H9 (cell line): ENCODE measurements around the gene KNSTRN. TPM values are rescaled to one million over a fixed set of nuclear protein-coding genes. Genes with fewer than 3 reads are reported as not detected.

Source experiments
- DNase-seq: peaks from one replicate; pipeline ENCODE4 v3.0.0-alpha.2; 2017
- H2AFZ ChIP-seq: one replicate; pipeline ENCODE4 v1.6.1; 2013; ENCODE audit warnings: mild to moderate bottlenecking, low read length, control low read depth, moderate library complexity
- H2AK5ac ChIP-seq: 2 replicates; pipeline ENCODE4 v1.6.1; 2013; ENCODE audit warnings: low read length, control low read depth, mixed read lengths; ENCODE audit not compliant: insufficient read length
- H2BK120ac ChIP-seq: one replicate; pipeline ENCODE4 v1.6.1; 2013; ENCODE audit warnings: low read depth, mild to moderate bottlenecking, low read length, control low read depth, inconsistent platforms; ENCODE audit not compliant: poor library complexity, severe bottlenecking
- H2BK12ac ChIP-seq: 2 replicates; pipeline ENCODE4 v1.6.1; 2013; ENCODE audit warnings: low read length, control low read depth, mixed read lengths, low read depth; ENCODE audit not compliant: insufficient read length
- H2BK15ac ChIP-seq: 2 replicates; pipeline ENCODE4 v1.6.1; 2013; ENCODE audit warnings: low read depth, low read length, control low read depth
- H2BK20ac ChIP-seq: one replicate; pipeline ENCODE4 v1.6.1; 2013; ENCODE audit warnings: low read depth, mild to moderate bottlenecking, low read length, control low read depth, inconsistent platforms; ENCODE audit not compliant: poor library complexity, severe bottlenecking
- H2BK5ac ChIP-seq: 2 replicates; pipeline ENCODE4 v1.6.1; 2013; ENCODE audit warnings: low read length, control low read depth, mixed read lengths; ENCODE audit not compliant: insufficient read length
- H3K14ac ChIP-seq: 2 replicates; pipeline ENCODE4 v1.6.1; 2013; ENCODE audit warnings: low read length, control low read depth; ENCODE audit not compliant: insufficient read depth
- H3K18ac ChIP-seq: 2 replicates; pipeline ENCODE4 v1.6.1; 2013; ENCODE audit warnings: low read depth, mild to moderate bottlenecking, mixed read lengths, low read length, control low read depth; ENCODE audit not compliant: insufficient read length
- H3K23ac ChIP-seq: 2 replicates; pipeline ENCODE4 v1.6.1; 2013; ENCODE audit warnings: low read length, control low read depth, mixed read lengths, low read depth; ENCODE audit not compliant: insufficient read length
- H3K23me2 ChIP-seq: 2 replicates; pipeline ENCODE4 v1.6.1; 2013; ENCODE audit warnings: low read depth, mild to moderate bottlenecking, mixed read lengths, low read length, control low read depth; ENCODE audit not compliant: insufficient read length, poor library complexity, severe bottlenecking
- H3K27ac ChIP-seq: 2 replicates; pipeline ENCODE4 v1.5.1; 2013; ENCODE audit warnings: low read length, control low read depth, mixed read lengths, low read depth; ENCODE audit not compliant: insufficient read length
- H3K27me3 ChIP-seq: 2 replicates; pipeline ENCODE4 v1.6.1; 2013; ENCODE audit warnings: low read length, control low read depth, inconsistent platforms; ENCODE audit not compliant: insufficient read depth
- H3K4ac ChIP-seq: 2 replicates; pipeline ENCODE4 v1.6.1; 2013; ENCODE audit warnings: low read depth, mild to moderate bottlenecking, control low read depth, inconsistent platforms, low read length, moderate library complexity
- H3K4me1 ChIP-seq: 2 replicates; pipeline ENCODE4 v1.6.1; 2013; ENCODE audit warnings: low read length, control low read depth, inconsistent platforms; ENCODE audit not compliant: insufficient read depth
- H3K4me2 ChIP-seq: 2 replicates; pipeline ENCODE4 v1.6.1; 2013; ENCODE audit warnings: low read length, control low read depth, mixed read lengths; ENCODE audit not compliant: insufficient read length, insufficient read depth
- H3K56ac ChIP-seq: 2 replicates; pipeline ENCODE4 v1.6.1; 2013; ENCODE audit warnings: low read depth, mild to moderate bottlenecking, mixed read lengths, low read length, control low read depth; ENCODE audit not compliant: insufficient read length
- H3K79me1 ChIP-seq: 2 replicates; pipeline ENCODE4 v1.6.1; 2013; ENCODE audit warnings: low read depth, mild to moderate bottlenecking, moderate library complexity, low read length, control low read depth, inconsistent platforms; ENCODE audit not compliant: insufficient read depth, poor library complexity, severe bottlenecking
- H3K79me2 ChIP-seq: 2 replicates; pipeline ENCODE4 v1.6.1; 2013; ENCODE audit warnings: low read length, control low read depth, inconsistent platforms; ENCODE audit not compliant: insufficient read depth
- H3K9ac ChIP-seq: 2 replicates; pipeline ENCODE4 v1.6.1; 2013; ENCODE audit warnings: low read length, control low read depth, mixed read lengths; ENCODE audit not compliant: insufficient read length; ENCODE audit errors: extremely low read depth
- H3K9me3 ChIP-seq: one replicate; pipeline ENCODE4 v1.6.1; 2013; ENCODE audit warnings: low read depth, low read length, inconsistent platforms; ENCODE audit not compliant: control insufficient read depth
- H3T11ph ChIP-seq: one replicate; pipeline ENCODE4 v1.6.1; 2013; ENCODE audit warnings: mild to moderate bottlenecking, low read length, control low read depth, inconsistent platforms
- H4K20me1 ChIP-seq: one replicate; pipeline ENCODE4 v1.6.1; 2013; ENCODE audit not compliant: control insufficient read depth, insufficient read length, insufficient read depth
- H4K5ac ChIP-seq: 2 replicates; pipeline ENCODE4 v1.6.1; 2013; ENCODE audit warnings: low read depth, mild to moderate bottlenecking, mixed read lengths, low read length, control low read depth; ENCODE audit not compliant: insufficient read length
- H4K8ac ChIP-seq: replicated peaks from 2 replicates; pipeline ENCODE4 v1.6.1; 2013; ENCODE audit warnings: low read length, control low read depth, mixed read lengths, low read depth; ENCODE audit not compliant: insufficient read length
- H4K91ac ChIP-seq: 2 replicates; pipeline ENCODE4 v1.6.1; 2013; ENCODE audit warnings: low read depth, mild to moderate bottlenecking, moderate library complexity, mixed read lengths, low read length, control low read depth; ENCODE audit not compliant: insufficient read length
- H3K27ac Mint-ChIP-seq, 3 experiments: 2 replicates in 2 of 3; 3 replicates in 1 of 3; pipeline ENCODE4 v1.8.0; 2020 to 2021; ENCODE audit warnings: mixed read lengths in 3 of 3, mild to moderate bottlenecking in 1 of 3, moderate library complexity in 1 of 3
- H3K27me3 Mint-ChIP-seq: 2 replicates; pipeline ENCODE4 v1.8.0; 2021; ENCODE audit warnings: low read depth, mild to moderate bottlenecking, moderate library complexity, mixed read lengths
- H3K36me3 Mint-ChIP-seq, 3 experiments: 2 replicates in 2 of 3; 3 replicates in 1 of 3; pipeline ENCODE4 v1.8.0; 2020 to 2021; ENCODE audit warnings: low read depth in 3 of 3, mixed read lengths in 3 of 3; ENCODE audit not compliant: insufficient read depth in 1 of 3
- H3K4me1 Mint-ChIP-seq, 2 experiments: 2 replicates each; pipeline ENCODE4 v1.8.0; 2020; ENCODE audit warnings: mixed read lengths in 2 of 2
- H3K4me3 Mint-ChIP-seq, 2 experiments: 2 replicates in 1 of 2; 3 replicates in 1 of 2; pipeline ENCODE4 v1.8.0; 2020 to 2021; ENCODE audit warnings: mild to moderate bottlenecking in 2 of 2, mixed read lengths in 2 of 2, moderate library complexity in 1 of 2
- H3K9me3 Mint-ChIP-seq, 2 experiments: 2 replicates in 1 of 2; 3 replicates in 1 of 2; pipeline ENCODE4 v1.8.0; 2020; ENCODE audit warnings: mild to moderate bottlenecking in 2 of 2, mixed read lengths in 2 of 2, moderate library complexity in 1 of 2
- WGBS: extraction: QIAGEN DNeasy Blood & Tissue Kit; methylation state at CpG from one replicate; pipeline ENCODE4 v1.1.7; 2013; ENCODE audit warnings: missing lambda C conversion rate, low lambda C conversion rate, mixed read lengths; ENCODE audit not compliant: insufficient read length; ENCODE audit errors: extremely low coverage; 5-methylcytosine and 5-hydroxymethylcytosine counted together
- total RNA-seq: library from RNA; stranded (reverse); gene quantifications from 2 replicates; pipeline ENCODE4 v1.2.1, GENCODE V29; 2021
- TF ChIP-seq, protein P1 (sequence below): fragments of 200-600 bp; sonication (generic); conservative IDR thresholded peaks from 3 replicates; pipeline ENCODE4 v1.8.0; 2021; ENCODE audit warnings: antibody characterized with exemption, mild to moderate bottlenecking

Gene KNSTRN
- total RNA-seq, 1 experiment from 2014 or later: 53.9 TPM

DNA sequence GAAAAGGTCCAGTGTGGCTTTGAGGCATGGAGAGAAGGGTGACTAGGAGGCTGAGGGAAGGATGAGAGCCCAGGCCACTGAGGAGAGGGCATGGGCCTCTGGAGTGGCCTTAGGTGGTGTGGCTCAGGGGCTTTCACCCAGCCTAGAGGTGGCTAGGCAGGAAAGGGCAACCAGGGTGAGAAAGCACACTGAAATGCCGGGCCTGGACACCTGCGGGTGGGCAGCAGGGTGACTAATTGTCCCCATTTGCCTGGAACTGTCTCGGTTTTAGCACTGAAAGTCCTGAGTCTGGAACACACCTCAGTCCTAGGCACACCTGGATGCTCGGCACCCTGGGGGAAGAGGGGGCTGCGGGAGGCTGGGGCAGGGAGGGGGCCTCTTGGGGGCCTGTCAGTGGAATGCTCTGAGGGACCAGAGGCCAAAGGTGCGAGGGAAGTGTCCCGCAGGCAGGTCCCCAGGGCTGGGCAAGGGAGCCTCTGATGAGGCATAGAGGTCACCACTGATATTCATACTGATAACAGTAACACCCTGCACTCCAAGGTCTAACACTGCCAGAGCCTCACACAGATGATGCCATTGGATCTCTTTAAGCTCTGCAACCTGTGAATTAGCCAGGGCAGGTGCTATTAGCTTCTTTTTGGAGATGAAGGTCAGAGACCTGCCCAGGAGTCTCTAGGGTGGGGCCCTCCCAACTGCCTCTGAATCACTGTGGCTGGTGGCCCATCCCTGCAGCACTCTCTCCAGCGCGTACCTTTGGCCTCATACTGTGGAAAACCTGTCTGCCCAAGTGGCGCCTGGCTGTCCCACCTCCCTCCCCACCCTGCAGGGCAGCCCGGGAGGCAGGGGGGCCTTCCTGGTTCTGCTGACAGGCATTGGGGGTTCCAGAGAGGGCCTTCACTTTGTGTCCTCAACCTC lies 34.7 kb upstream of the KNSTRN start:
- Histone ChIP-seq H4K91ac (no peak overlapping the region), H3K79me2 (no peaks in the 10 kb centered on the region), H3T11ph (no peak overlapping the region)

More for the DNA sequence above, 34.7 kb upstream of the KNSTRN start:
- Mint-ChIP-seq H3K27ac (0 out of 7 replicates have a peak overlapping the region, but pooled peaks of 1 of the 3 experiments have one; percentile 34), H3K4me3 (no peak overlapping the region), H3K9me3 (no peaks in the 10 kb centered on the region), H3K36me3 (no peaks in the 10 kb centered on the region), H3K4me1 (peaks cover 11 to 25% of the 10 kb centered on the region in 2 experiments), H3K27me3 (peaks cover 12% of the 10 kb centered on the region)
- Histone ChIP-seq H3K79me1 (no peaks in the 10 kb centered on the region), H4K8ac (no peak overlapping the region), H3K23me2 (no peaks in the 10 kb centered on the region), H3K56ac (no peak overlapping the region), H3K27me3 (no peaks in the 10 kb centered on the region), H3K4me2 (no peak overlapping the region), H2BK5ac (no peak overlapping the region), H3K9me3 (no peaks in the 10 kb centered on the region), H3K4ac (no peak overlapping the region), H2BK20ac (no peak overlapping the region), H3K18ac (no peak overlapping the region), H3K23ac (no peak overlapping the region), H2AFZ (no peak overlapping the region), H3K14ac (no peak overlapping the region; the same call in 1 of the 2 replicates), H2BK12ac (no peak overlapping the region), H2BK120ac (no peak overlapping the region), H3K9ac (no peak overlapping the region), H3K27ac (no peak overlapping the region), H4K20me1 (no peaks in the 10 kb centered on the region), H2AK5ac (no peak overlapping the region), H4K5ac (no peak overlapping the region), H2BK15ac (no peak overlapping the region), H3K4me1 (no peaks in the 10 kb centered on the region)
- no CpG with 5 or more reads among the region's 11 CpGs for WGBS
- TF ChIP-seq, protein P1, sequence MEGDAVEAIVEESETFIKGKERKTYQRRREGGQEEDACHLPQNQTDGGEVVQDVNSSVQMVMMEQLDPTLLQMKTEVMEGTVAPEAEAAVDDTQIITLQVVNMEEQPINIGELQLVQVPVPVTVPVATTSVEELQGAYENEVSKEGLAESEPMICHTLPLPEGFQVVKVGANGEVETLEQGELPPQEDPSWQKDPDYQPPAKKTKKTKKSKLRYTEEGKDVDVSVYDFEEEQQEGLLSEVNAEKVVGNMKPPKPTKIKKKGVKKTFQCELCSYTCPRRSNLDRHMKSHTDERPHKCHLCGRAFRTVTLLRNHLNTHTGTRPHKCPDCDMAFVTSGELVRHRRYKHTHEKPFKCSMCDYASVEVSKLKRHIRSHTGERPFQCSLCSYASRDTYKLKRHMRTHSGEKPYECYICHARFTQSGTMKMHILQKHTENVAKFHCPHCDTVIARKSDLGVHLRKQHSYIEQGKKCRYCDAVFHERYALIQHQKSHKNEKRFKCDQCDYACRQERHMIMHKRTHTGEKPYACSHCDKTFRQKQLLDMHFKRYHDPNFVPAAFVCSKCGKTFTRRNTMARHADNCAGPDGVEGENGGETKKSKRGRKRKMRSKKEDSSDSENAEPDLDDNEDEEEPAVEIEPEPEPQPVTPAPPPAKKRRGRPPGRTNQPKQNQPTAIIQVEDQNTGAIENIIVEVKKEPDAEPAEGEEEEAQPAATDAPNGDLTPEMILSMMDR: no peak
- DNase-seq: no peak
